ENCODE data around the gene M1AP. TPM values are rescaled to one million over a fixed set of nuclear protein-coding genes. Genes with fewer than 3 reads are reported as not detected.

M1AP gene
- total and polyA plus RNA-seq, 9 of the 15 experiments (the other 6 are each of a cell fraction or from before 2014, with no cell fraction given) = 0.06 to 0.33 (median 0.11) TPM; not detected in 4

- Histone ChIP-seq H3K27me3 (ENCODE audit: control insufficient read depth in 2 of 2, insufficient read depth in 2 of 2, low read length in 2 of 2) (no peaks in the 10 kb centered on the region), H3K27ac (ENCODE audit: extremely low read depth, low read depth, low read length) (no peak overlapping the region), H3K36me3 (ENCODE audit: control insufficient read depth, insufficient read depth, low read length) (no peaks in the 10 kb centered on the region), H2AFZ (ENCODE audit: low read depth, low read length) (peak overlapping the region; percentile 67), H3K9me3 (replicated peaks; ENCODE audit: control insufficient read depth, insufficient read depth, low read depth, low read length) (no peaks in the 10 kb centered on the region), H3K4me3 (no peak overlapping the region), H4K20me1 (replicated peaks; ENCODE audit: control insufficient read depth, insufficient read depth, low read length) (no peaks in the 10 kb centered on the region), H3K9ac (ENCODE audit: insufficient read depth in 1 of 2, low read depth in 2 of 2, low read length in 2 of 2) (no peak overlapping the region), H3K4me2 (ENCODE audit: insufficient read depth, low read length) (0 out of 2 replicates have a peak overlapping the region, but pooled peaks have one; percentile 8), H3K4me1 (replicated peaks in 1 of 2; ENCODE audit: control insufficient read depth in 2 of 2, insufficient read depth in 2 of 2, low read length in 2 of 2) (peaks cover 0 to 42% of the 10 kb centered on the region in 2 experiments; a peak in 4 of 5 replicates), H3K9me1 (ENCODE audit: control insufficient read depth, insufficient read depth, low read length) (no peaks in the 10 kb centered on the region), H3K79me2 (ENCODE audit: control insufficient read depth, insufficient read depth, low read length) (no peaks in the 10 kb centered on the region)
- POLR2A ChIA-PET = interaction anchor here (1.0 to 2.8 kb wide), 3 partner anchors 8 to 28 kb away, joined by 3 to 13 read pairs (median 4); no protein-coding TSS in a partner anchor
- ATAC-seq = no peak
- whole genome bisulfite sequencing (ENCODE audit: insufficient coverage, low coverage, missing lambda C conversion rate) = 19% methylated on average over 4 of the region's 4 CpGs
- CTCF ChIA-PET (ENCODE audit: low intra/inter-chr PET ratio) = interaction anchor here (0.5 kb wide), 1 partner anchor 20 kb away, joined by 3 read pairs; no protein-coding TSS in a partner anchor
- no TSS peak for BruUV-seq (replicated peaks)
- intact Hi-C loops (cut with micrococcal nuclease) (no loop called here), in situ Hi-C loops (cut with MboI) (no loop called here)
- FAIRE-seq = no peak
- no peak for DNase-seq (ENCODE audit: extremely low read depth in 1 of 4, low spot score in 3 of 4)
- TF ChIP-seq KAT7 (CRISPR knock-in tag; IDR thresholded peaks at IDR 0.05; ENCODE audit: borderline replicate concordance) (no peak), FOS (IDR thresholded peaks at IDR 0.05; ENCODE audit: extremely low read depth, insufficient read length) (no peak), TRIM25 (IDR thresholded peaks at IDR 0.05; ENCODE audit: borderline replicate concordance) (no peak), TBP (optimal IDR thresholded peaks at IDR 0.05; ENCODE audit: low read depth, low read length) (no peak), GATAD2A (IDR thresholded peaks at IDR 0.05) (no peak), BRF2 (IDR thresholded peaks at IDR 0.05; ENCODE audit: borderline replicate concordance, insufficient read depth, insufficient read length) (no peak), HDGF (IDR thresholded peaks at IDR 0.05) (no peak), ZNF384 (IDR thresholded peaks at IDR 0.05; ENCODE audit: low read depth, low read length) (no peak)
These were observed 72.8 kb downstream of the M1AP start for GRCh38 chr2:74575320-74575719.
